GM12873 (cell line): ENCODE results near the gene PEX10.

Experiments used
- CTCF ChIP-seq: IDR thresholded peaks from 2 replicates; pipeline ENCODE4 v1.5.1; 2012; ENCODE audit warnings: low read depth, mild to moderate bottlenecking, moderate library complexity, low read length, control low read depth; ENCODE audit not compliant: insufficient read depth; ENCODE audit errors: missing control alignments

The PEX10 gene

DNA sequence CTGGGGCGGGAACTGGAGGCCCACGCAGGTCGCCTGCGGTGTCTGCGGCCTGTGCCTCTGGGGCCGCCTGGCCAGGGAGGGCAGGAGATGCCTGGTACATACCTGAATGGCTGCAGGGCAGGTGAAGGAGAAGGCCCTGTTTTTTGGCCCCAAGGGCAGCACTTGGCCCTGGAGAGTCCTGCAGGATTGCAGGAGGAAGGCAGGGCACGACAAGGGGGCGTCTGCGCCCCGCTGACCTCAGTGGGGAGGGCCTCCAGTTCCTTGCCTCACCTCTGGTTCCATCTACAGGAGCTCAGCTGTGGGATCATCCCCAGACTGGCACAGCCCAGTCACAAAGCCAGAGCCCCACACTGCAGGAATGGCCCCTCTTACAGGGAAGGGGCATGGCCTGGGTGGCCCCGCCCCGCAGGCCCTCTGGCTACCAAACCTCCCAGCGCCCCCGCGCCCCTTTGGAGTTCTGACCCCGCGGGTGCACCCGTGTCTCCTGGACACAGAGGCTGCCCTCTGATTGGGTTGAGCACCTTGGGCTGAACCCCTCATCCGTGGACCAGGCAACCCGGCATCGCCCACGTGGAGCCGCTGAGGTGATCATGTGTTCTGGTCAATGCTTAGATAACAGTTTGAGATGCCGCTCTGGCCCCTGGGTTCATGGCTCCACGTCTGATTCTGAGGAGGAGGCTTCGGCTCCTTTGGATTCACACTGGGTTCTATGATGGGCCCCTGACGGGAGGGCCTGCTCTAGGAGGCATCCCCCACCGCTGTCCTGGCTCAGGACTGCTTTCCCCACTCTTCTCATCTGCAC lies 1.3 kb upstream of the PEX10 start:
- TF ChIP-seq CTCF: no peak

GRCh38 chr1:2412773-2413494 lies 570 bp upstream of the PEX10 start:
- TF ChIP-seq CTCF: no peak

DNA sequence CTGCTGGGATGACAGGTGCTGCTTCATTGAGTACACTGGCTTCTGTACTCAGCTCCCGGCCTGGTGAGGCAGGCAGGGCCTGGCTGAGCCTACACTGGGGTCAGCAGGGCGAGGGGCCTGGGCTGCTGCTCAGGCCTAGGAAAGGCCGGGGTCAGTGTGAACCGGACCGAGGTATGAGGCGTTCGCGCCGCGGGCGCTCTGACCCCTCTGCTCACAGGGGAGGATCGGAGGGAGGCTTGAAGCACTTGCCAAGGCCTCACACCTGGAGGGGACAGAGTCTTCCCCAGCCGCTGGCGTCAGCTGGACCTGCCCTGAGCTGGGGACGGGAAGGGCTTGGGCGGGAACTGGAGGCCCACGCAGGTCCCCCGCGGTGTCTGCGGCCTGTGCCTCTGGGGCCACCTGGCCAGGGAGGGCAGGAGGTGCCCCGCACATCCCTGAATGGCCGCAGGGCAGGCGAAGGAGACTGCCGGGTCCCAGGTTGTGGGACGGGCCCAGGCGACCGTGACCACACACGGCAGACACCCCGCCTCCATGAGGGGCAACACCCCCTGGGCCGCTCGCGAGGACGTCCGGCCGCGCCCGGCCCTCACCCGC lies 466 bp downstream of the PEX10 start:
- TF ChIP-seq CTCF: no peak

- no peak for TF ChIP-seq CTCF
Observed at GRCh38 chr1:2409745-2410144, 2.6 kb downstream of the PEX10 start.

DNA sequence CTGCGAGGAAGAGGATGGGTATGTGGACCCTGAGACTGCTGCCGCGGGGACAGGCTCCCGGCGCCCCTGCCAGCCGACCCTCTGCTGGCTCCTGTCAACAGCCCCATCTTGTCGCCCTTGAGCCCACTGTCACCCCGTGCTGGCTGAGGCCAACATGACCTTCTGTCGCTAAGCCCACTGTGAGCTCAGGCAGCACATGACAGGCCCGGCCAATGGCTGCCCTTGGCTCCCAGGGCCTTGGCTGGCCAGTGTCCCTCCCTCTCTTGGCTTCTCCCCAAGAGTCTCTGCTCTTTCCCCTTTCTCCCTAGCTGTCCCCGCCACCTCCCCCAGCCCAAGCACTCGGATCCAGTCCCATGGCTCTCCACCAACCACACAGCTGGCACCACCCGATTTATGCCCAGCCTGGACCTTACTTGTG lies 3.5 kb downstream of the PEX10 start:
- TF ChIP-seq CTCF: no peak

- no peak for TF ChIP-seq CTCF
Observed at GRCh38 chr1:2408456-2408855, 3.9 kb downstream of the PEX10 start.

DNA sequence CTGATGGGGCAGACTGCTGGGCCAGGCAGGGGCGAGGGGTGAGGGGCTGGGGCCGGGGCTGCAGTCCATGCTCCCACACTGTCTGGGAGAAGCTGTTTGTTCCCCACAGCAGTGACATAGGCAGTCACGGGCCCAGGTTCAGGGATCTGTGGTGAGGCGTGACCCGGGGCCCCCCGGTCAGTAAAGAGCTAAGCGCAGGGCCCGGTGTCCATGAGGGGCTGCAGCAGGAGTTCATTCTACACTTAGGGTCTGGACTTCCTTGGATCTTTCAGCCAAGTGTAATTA lies 4.4 kb downstream of the PEX10 start:
- TF ChIP-seq CTCF: no peak
